GM21515 (cell line): ENCODE results near the gene TMEM158.

ENCODE experiments used
- ATAC-seq: cut with Tn5 transposase; IDR thresholded peaks from one replicate; pipeline ENCODE4 v1.9.1; 2021; ENCODE audit not compliant: unreplicated experiment

TMEM158 gene

DNA sequence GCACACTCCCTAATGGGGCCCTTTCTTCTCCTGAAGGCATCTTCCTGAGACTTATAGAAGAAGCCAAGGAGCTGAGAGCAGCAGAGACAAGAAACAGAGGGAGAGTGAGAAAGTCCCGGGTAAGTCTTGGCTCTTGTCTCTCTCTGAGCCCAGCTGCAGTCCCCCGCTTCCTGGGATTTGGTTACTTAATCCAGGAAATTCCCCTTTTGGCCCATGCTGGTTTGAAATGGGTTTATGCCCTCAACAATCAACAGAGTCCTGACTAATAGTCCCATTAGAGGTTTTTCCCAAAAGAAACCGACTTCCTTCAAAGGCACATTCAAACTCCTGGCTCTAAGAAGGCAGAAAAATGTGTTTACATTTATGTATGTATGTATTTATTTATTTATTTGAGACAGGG is 22.0 kb downstream of the TMEM158 start:
- ATAC-seq, result no peak

DNA sequence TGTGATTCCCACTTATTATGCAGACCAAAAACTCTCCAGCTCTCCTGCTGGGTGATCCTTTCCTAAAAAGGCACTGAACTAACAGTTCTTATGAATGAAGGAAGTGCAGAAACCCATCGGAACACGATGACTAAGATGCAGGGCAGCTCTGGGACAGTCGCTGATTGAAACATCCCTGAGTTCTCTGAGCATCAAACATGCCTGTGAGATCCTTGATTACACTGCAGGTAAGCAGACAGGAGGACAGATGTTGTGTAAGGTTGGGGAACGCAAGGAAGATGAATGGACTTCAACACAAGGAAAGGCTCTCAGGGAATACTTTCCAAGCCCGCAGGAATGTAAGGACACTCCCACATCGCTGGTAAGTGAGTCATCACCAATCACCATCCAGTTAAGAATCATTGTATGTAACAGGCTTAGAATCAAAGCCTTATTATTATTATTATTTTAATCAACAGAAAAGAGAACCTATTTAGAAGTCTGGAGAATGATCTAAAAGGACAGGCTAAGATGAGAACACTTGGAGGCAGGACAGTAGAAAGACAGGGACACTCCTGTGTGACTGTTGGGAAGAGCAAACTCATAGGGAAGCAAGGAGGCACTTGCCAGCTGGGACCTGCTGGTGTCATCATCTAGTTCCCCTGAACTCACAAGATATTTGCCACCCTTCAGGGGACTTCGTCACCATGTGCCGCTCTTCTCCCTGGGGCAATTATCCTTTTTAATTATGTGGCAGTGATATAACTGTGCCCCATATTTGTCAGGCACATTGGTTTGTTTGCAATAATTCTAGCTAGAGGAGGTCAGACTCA is 26.0 kb downstream of the TMEM158 start:
- no peak for ATAC-seq

DNA sequence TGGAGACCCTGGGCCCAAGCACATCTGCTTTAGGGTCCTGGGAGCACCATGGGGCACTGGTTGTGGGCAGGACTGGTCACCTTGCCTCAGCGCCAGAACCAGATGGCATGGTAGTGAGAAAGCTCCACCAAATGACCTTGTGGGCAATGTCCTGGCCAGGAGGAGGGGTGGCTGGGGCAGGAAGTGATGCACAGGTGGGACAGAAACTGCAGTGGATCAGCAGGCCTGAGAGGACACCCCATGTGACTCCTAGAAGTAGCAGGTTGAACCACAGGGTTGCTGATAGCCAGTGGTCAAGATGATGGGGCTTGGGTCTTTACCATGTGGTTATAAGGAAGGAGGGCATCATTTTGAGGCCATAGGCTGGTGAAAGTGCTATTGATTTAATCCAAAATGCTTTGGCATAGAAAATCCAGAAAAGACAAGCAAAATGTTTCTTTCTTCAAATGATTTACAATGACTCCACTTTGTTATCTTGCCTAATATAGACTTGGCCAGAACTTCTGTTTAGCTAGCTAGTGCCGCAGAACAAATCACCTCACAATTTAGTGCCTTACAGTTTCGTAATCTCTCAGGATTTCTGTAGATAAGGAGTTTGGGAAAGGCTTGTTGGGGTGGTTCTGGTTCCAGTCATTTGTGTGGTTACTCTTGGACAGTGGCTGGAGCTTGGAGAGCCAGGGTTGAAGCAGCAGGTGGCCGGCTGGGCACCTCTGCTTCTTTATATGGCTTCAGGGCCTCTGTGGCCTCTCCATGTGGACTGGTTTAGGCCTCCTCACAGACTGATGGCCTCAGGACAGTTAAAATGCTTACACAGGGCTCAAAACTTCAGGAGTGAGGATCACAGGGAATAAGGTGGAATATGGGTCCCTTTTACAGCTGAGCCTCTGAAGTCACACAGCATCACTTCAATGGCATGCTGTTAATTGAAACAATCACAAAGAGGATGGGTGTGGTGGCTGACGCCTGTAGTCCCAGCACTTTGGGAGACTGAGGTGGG is 27.5 kb downstream of the TMEM158 start:
- no peak for ATAC-seq

DNA sequence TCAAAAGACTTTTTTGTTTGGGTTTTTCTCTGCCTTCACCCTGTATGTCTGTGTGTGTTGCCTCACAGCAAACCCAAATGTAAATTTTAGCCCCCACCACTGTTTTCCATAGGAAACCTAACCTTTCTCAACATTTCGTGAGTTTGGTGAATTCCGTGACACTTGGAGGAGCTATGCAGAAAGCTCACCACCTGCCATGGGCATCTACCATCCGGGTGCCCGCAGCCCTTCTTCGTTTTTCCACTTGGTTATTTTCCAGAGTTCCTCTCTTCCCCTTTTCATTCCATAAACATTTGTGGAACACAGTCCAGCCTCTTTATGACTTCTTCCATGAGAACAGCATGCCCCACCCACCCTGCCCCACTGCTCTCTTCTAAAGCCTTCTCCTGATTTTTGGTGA is 31.3 kb downstream of the TMEM158 start:
- ATAC-seq, result no peak

GRCh38 chr3:45191924-45192417 is 34.1 kb downstream of the TMEM158 start:
- no peak for ATAC-seq

- no peak for ATAC-seq
Measured at GRCh38 chr3:45191424-45191823, 34.7 kb downstream of the TMEM158 start.

GRCh38 chr3:45188719-45189659 is 37.1 kb downstream of the TMEM158 start:
- ATAC-seq, result no peak

GRCh38 chr3:45187694-45188141 is 38.4 kb downstream of the TMEM158 start:
- no peak for ATAC-seq

DNA sequence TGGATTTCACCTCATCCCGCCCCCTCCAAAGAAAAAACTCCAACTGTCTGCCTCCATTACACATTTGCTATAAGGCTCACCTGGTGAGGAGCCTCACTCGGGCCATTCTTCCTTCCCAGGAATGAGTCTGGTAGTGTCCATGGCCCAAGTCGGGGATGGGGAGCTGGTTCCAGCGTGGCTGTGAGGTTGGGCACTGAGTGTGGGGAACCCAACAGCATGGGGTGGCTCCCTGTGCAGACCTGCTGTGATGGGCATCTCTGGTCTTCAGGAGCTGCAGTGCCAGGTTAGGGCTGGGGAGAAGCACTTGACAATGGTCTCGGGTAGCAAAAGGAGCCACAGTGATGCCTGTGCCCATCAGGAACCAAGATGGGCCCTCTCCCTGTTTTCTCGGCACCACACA is 39.2 kb downstream of the TMEM158 start:
- no peak for ATAC-seq

DNA sequence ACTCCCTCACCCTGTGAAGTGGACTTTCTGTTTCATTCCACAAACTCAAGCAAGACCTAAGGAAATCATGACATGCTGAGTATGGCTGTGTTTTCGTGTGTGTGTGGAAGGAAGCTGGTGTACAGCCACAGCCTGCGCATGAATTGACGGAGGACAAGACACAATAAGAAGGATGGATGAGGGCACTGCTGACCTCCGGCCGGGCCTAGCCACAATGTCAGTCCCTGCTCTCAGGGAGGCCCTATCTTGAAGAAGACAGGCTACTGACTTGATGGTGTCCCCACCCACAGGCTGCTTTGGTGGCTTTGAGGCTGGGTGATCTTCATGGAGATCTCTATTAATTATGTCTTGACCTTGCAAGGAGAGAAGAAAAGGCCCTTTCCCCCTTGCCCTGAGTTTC is 40.6 kb downstream of the TMEM158 start:
- no peak for ATAC-seq

GRCh38 chr3:45185052-45185451 is 41.0 kb downstream of the TMEM158 start:
- no peak for ATAC-seq

DNA sequence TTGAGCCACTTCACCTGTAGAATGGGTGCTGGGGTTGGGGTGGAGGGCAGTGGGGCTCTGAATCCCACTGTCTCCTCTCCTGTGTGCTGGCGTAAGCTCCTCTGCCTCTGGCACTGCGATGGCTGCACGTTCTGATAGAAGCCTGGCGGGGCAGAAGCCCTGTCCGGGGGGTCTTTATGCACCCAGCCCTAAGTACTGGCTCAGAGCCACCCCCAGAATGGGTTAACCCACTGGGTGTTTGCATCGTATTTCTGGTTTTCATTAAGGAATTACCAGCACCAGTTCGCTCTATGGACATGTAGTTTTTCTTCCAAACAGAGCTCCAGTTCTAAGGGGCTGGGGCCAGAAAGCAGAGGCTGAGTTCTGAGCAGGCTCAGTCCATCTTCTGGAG is 42.2 kb downstream of the TMEM158 start:
- no peak for ATAC-seq

DNA sequence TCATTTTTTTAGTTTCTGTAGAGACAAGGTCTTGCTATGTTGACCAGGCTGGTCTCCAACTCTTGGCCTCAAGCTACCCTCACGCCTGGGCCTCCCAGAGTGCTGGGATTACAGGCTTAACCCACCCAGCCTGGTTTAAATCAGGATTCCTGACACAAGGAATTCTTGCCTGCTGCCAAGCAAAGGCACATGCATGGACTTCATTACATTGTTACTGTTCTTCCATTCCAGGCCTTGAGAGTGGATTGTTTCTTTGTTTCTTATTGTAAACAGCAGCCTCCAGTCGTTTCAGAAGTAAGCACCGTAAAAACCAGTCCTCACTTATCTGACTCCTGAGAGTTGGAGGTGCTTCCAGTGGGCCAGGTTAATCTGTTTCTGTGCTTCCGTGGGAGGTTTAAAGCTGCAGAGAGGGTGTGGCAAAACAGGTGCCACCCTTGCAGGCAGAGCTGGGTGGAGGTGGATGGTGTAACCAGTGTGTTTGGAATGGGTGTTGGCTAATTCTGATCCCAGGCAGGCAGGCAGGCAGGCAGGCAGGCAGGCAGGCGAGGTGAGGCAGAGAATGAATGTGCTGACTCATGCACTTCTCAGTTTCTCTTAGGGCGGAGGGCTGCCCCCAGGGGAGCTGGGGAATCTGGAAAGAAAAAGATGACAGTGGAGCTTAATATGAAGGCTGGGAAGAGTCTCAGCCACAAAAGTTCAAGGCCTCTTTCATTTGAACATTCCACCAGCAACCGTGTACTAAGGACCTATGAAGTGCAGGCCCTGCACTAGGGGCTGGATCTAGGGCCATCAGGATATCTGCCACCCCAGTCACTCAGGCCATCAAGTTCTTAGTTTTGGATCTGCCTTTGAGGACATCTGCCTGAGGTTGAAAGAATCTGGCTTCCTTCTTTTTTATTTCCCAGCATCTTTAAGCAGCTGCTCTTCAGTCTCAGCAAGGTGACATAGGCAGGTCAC is 42.9 kb downstream of the TMEM158 start:
- no peak for ATAC-seq

- ATAC-seq, result no peak
Measured at GRCh38 chr3:45181496-45181895, 44.6 kb downstream of the TMEM158 start.

DNA sequence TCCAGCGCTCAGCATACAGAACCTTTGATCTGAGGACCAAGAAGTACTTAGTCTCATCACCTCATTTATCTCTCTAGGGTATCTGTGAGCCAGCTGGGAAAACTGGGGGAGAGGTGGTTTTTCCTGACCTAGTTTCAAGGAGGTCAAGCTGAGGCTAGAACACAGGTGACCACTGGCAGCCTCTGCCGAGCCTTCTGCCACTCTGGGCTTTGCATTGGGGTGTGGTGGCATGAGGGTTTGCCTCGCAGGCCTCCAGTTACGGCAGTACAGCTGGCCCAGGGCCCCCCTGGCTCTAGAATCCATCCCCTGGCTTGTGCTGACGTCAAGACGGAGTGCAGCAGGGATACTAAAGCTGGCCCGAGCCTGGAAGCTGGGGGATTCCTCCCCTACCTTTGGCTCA is 45.2 kb downstream of the TMEM158 start:
- ATAC-seq, result no peak

GRCh38 chr3:45180051-45180450 is 46.0 kb downstream of the TMEM158 start:
- no peak for ATAC-seq

GRCh38 chr3:45179163-45179562 is 46.9 kb downstream of the TMEM158 start:
- ATAC-seq, result no peak

DNA sequence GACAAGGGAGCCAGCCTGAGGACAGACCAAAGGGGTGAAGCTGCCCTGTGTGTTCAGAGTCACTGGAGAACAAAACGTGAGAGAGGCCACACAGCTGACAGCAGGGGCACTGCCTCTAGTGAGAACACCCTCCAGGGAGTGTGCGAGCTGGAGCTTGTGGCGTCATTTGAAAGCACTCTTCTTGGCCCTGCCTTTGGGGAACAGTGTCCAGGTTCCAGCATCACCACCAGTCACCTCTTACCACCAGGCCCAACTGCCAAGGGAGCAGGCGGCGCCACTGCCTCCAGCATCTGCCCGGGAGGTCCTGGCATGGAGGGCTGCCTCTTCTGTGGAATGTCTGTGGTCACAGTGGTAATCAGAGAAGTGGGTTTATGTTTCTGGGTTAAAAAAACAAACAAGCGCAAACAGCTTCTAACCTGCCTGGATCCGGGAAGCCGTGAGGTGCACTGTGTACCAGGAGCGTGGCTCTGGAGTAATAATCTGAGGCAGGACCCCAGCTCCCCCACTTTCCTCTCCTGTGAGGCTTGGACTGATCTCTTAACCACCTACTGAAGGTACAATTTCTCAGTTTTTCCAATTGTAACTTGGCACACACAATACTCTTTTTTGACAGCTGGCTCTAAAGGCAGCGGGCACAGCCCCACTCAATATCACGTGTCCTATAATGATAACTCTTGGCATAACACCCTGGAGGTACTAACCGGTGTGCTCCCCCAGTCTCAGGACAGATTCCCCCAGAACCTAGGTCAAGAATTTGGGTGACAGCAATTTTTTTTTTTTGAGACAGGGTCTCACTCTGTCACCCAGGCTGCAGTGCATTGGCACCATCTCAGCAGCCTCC is 47.7 kb downstream of the TMEM158 start:
- ATAC-seq, result no peak

DNA sequence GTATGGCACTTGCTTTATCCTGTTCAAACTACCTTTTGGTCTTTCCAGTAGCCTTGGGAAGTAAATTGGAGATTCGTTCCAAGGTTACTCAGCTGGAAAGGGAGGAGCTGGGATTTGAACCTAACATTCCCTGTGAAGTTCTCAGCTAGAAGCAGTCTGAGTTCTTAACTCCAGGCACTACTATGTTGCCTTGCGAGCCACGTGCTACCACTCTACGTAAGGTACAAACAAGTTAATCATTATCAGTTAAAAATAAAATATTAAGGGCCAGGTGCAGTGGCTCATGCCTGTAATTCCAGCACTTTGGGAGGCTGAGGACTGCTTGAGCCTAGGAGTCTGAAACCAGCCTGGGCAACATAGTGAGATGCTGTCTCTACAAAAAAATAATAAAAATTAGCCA is 49.2 kb downstream of the TMEM158 start:
- no peak for ATAC-seq
